AG08396 (cell line): ENCODE measurements around the gene ZXDC.

Experiments
- DNase-seq: peaks from one replicate; pipeline ENCODE4 v3.0.0; 2012; ENCODE audit warnings: low spot score, mixed read lengths

Gene ZXDC

DNA sequence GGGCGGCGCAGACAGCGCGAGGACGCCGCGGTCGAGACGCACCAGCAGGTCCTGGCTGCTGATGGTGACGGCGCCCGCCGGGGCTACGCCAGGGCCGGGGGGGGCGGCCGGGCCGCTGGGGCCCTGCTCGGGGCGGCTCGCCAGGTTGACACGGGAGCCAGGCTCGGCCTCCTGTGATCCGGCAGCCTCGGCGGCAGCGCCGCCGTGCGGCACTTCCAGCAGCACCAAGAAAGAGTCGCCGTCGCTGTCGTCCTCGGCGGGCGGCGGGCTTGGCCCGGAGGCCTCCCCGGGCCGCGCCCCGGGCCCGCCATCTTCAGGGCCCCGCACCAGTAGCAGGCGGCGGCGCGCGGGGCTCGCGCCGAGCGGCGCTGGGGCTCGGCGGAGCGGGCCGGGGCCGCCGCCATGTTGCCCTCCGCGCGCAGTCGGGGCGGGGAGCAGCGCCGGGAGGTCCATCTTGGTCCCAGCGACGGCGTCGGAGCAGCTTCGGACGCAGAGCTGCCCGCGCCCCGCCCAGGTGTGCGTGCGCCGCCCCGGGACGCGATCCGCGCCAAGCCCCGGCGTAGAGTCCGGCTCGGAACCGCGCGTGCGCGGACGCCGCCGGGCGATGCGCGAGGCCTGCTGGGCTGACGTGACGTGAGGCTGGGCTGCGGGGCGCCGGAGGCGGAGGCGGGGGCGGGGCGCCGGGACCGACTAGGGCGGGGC is at the start of gene ZXDC:
TSS of gene ZXDC (minus strand) at position 479 of the 702 bp plus-strand sequence. CDS start at position 453, 26 bp downstream.
- peak; percentile 100 for DNase-seq

- DNase-seq = no peak
Measured at GRCh38 chr3:126525091-126525852, 49.6 kb upstream of the ZXDC start.

DNA sequence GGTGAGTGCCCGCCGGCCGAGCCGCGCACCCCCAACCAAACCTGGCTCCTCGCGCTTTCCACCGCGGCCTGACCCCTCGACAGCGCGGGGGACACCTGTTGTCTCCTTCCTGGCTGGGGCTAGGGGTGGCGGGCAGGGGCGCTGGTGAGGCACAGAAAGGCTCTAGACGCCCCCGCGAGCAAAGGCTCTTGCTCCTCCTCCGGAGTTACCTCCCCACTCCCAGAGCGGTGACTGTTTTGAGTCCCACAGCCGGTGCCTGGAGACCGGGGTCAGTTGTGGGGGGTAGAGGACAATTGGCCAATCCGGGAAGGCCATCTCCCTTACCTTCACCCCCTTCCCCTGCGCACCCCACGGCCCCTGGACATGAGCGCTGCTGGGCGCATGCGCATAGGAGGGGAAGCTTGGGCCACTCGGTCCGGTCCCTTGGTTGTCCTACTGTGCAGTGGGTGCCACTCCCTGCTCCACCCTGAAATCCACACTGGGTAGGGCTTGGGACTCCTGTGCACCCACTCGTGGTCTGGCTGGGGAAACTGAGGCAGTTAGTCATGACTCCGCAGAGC is 48.8 kb upstream of the ZXDC start:
- DNase-seq = no peak

DNA sequence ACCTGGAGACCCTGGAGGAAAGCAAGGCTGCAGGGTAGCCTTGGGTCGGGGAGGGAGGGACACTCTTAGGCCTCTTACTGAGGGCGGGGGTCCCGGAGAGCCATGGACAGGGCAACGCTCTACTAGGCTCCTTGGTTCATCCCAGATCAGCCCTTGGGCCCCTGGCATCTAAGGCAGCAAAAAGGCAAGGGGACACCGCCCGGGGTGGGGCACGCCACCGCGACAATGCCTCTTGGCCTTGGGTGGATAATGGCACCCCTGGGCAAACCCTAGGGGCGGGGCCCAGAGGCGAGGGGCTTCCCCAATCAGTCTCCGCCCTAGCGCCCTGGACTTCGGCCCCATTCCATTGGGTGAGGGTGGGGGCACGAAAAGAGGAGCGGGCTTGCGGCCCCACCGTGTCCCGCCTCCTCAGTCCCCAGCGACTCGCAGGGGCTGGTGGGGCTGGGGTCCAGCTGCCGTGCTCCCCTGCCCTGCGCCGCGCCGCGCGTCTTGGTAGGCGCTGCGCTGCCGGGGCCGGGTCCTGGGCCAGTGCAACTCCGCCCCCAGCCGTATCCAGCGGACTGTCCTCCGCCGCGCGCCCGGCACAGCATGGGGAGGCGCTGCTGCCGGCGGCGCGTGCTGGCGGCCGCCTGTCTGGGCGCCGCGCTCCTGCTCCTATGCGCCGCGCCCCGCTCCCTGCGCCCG is 48.2 kb upstream of the ZXDC start, which contains the start of gene CHST13:
TSS of gene CHST13 (plus strand) at position 411 of the 684 bp plus-strand sequence. CDS start at position 589, 178 bp downstream.
- peak; percentile 76 for DNase-seq

DNA sequence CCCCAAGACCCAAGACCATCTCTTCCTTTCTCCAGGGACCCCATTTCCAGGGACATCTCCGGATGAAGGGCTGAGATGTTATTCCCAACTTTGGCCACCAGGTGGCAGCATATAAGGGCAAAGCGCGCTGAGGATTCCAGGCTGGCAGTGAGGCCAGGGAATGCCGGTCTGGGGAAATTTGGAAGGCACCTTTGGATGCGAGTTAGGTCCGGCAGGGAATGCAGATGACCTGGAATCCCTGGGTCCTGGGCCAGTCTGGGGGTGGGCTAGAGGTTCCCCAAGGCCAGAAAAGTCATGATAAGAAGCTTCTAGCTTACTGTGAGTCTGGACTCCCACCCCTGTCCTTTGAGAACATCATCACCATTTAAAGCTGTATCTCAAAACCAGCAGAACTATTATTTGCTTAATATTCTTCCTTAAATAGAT is 46.7 kb upstream of the ZXDC start:
- peak; percentile 89 for DNase-seq

GRCh38 chr3:126521122-126521891 is 45.6 kb upstream of the ZXDC start:
- DNase-seq = no peak

GRCh38 chr3:126519506-126520455 is 44.1 kb upstream of the ZXDC start:
- DNase-seq = no peak

DNA sequence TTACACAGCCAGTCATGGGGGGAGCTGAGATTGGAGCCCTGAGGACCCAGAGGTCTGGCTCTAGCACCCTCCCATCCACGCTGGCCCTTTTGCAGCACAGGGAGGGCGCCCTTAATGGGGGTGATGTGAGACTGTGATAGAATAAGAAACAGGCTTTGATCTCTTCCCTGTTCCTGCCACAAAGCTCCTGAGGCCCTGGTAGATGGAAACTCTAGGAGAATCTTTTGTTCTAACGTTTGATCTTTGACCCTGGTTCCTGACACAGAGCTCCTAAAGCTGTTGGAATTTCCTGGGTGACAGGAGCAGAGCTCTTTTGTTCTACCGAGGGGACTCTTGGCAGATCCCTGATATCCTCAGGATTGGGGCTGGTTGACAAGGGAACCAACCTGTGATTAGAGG is 43.1 kb upstream of the ZXDC start:
- no peak for DNase-seq

DNA sequence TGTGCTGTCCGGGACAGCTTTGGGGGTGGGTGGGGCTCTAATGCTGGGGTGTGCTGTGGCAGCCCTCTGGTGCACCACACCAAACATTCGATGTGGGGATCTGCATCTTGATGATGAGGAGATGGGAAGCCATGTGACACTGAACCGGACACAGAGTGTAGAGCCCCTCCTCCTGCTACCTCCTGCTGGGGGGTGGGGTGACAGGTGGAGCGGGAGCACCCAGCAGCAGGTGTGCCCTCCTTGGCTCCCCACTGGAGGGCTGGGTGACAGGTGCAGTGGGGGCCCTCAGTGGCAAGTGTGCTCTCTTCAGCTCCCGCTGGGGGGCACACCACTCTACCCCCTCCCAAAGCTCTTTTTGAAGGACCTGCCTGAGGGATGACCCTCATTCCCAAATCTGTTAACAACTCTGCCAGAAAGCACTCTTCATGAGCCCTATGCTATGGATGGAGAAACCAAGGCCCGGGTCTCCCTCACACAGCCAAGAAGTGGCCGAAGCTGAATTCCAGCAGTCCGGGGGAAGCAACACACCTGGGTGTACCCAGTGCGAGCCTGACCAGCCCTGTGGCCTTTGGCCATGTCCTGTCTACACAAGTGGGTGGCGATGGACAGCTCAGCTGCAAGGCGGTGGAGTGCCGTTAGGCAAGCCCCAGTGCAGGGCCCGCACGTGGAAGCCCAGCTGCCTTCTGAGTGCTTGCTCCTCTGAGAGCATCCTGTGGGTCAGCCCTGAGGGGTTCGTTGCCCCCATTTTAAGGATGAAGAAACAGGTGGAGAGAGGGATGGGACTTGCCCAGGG is 42.5 kb upstream of the ZXDC start:
- no peak for DNase-seq

DNA sequence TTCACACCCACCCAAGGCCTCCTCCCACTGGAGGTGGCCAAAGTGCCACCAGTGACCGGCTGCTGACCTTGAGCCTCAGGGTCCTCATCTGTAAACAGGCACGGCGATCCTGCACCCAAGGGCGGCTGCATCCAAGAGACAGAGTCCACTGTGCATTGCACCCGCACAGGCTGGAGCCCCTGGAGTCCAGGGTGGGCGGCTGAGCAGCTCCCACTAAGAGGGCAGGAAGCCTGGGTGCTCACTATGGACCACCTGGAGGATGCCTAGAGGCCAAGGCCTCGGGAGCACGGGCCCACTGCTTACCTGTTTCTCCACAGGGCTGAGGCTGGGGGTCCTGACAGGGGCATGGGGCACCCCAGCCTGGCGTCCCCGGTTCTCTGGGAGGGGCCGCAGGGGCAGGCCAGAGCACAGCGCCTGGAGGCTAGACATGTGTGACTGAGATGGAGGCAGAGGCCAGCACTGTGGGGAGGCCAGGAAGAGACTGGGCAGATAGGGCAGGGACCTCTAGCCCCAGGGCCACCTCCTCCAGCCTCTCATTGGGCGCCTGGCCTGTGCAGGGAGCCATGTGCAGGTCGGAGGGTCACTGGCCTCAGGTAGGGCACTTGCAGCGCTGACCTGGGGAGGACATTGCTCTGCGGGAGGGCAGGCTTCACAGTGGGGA is 41.7 kb upstream of the ZXDC start, which contains the start of gene UROC1:
TSS of gene UROC1 (minus strand) at position 483 of the 661 bp plus-strand sequence. CDS start at position 429, 54 bp downstream.
- no peak for DNase-seq

GRCh38 chr3:126516936-126517290 is 41.2 kb upstream of the ZXDC start:
- no peak for DNase-seq

DNA sequence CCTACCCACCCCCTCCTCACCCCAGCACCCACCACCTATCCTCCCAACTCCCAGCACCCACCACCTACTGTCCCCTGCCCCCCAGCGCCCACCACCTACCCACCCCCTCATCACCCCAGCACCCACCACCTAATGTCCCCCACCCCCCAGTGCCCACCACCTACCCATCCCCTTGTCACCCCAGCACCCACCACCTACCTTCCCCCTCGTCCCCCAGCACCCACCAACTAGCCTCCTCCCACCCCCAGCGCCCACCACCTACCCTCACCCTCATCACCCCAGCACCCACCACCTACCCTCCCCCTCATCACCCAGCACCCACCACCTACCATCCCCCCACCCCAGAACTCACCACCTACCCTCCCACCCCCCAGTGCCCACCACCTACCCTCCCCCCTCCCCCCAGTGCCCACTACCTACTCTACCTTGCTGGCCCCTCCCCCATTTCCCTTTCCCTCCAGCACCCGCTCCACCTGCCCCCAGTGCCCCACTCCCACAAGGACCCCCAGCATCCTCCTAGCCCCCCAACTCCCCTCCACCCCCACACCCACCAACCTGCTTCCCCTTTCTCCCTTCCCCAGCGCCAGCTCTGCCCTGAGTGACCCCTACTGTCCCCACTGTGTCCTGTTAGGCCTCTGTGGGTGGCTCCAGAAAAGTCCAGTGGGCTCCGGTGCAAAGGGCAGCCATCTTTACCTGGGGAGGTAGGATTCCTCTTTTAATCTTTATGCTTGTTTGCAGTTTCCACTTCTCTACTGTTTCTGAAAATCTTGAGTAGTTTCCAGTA is 40.7 kb upstream of the ZXDC start:
- DNase-seq = no peak

GRCh38 chr3:126515066-126515706 is 39.5 kb upstream of the ZXDC start:
- no peak for DNase-seq

- no peak for DNase-seq
Measured at GRCh38 chr3:126514161-126514560, 38.5 kb upstream of the ZXDC start.

DNA sequence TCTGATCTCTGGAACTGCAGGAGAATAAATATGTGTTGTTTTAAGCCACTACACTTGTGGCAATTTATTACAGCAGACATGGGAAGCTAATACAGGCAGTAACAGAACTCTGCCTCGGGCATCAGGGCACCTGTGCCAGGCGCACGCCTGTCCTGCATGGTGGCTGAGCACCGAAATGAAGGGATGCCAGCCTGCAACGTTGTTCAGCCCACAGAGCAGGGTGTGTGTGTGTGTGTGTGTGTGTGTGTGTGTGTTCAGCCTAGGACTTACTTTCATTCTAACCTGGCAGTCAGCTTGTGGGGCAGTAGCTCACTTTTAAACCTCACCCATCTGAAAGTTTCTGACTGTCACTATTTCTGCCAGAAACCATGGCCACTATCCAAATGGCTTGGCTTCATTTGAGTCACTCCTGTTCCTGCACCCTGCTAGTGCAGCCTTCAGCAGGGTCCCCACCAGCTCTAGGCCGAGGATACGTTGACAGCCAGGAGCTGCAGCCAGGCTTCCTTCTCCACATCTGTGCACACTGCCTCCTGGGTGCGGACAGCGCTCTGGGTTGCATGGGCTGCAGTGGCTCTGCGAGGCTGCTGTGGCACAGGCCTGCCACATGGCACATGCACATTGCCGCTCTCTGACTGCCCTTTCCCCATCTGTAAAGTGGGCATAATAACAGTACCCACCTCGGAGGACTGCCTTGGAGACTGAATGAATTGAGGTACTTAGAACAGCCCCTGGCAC is 37.4 kb upstream of the ZXDC start:
- DNase-seq = no peak

DNA sequence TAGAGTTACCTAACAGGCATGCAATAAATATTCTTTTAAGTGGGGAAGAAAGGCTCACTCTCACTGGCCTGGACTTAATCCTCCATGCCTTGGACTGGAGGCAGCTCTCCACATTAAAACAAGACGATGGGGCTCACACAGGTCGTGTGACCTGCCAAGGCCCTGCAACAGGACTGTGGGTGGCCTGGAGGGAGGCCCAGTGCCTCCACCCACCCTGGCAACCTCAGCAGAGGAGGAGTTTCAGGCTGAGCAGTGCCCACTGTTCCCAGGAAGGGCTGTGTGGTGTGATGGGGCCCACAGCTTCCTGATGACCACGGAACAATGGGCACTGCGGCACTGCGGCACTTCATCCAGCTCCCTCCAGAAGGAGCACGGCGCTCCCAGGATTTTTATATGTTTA is 36.3 kb upstream of the ZXDC start:
- DNase-seq = no peak

- no peak for DNase-seq
Measured at GRCh38 chr3:126511291-126511690, 35.6 kb upstream of the ZXDC start.
